ENCODE results near the gene IGDCC3.

GRCh38 chr15:65409036-65409631, 31.3 kb upstream of the IGDCC3 start:
- TF ChIP-seq NFATC4 (CRISPR knock-in tag; IDR thresholded peaks at IDR 0.05) (no peak), JUN (CRISPR knock-in tag; IDR thresholded peaks at IDR 0.05) (no peak), CTCF (IDR thresholded peaks at IDR 0.05) (no peak), CREB1 (CRISPR knock-in tag; IDR thresholded peaks at IDR 0.05) (no peak), CREM (CRISPR knock-in tag; IDR thresholded peaks at IDR 0.05) (no peak), MAX (CRISPR knock-in tag; IDR thresholded peaks at IDR 0.05) (no peak), GTF2I (CRISPR knock-in tag; conservative IDR thresholded peaks at IDR 0.05) (no peak), MXD4 (CRISPR knock-in tag; IDR thresholded peaks at IDR 0.05; ENCODE audit: borderline replicate concordance) (no peak), E2F1 (CRISPR knock-in tag; IDR thresholded peaks at IDR 0.05) (no peak)
